Neural crest cell (in vitro differentiated cells): ENCODE results near the gene NIFK. TPM values are rescaled to one million over a fixed set of nuclear protein-coding genes. Genes with fewer than 3 reads are reported as not detected.
A peak's percentile ranks its signal among the peaks of the same experiment; 100 is the strongest.

Experiments used
- DNase-seq: peaks from one replicate; pipeline ENCODE4 v3.0.0; 2021; ENCODE audit warnings: low read depth, mixed read lengths, low spot score
- H3K27ac Mint-ChIP-seq: one replicate; pipeline ENCODE4 v1.8.0; 2021; ENCODE audit warnings: mild to moderate bottlenecking, mixed read lengths; ENCODE audit not compliant: unreplicated experiment
- H3K27me3 Mint-ChIP-seq: 2 replicates; pipeline ENCODE4 v1.8.0; 2021; ENCODE audit warnings: low read depth, mild to moderate bottlenecking, mixed read lengths
- H3K36me3 Mint-ChIP-seq: 2 replicates; pipeline ENCODE4 v1.8.0; 2021; ENCODE audit warnings: low read depth, mild to moderate bottlenecking, mixed read lengths
- H3K4me1 Mint-ChIP-seq: 2 replicates; pipeline ENCODE4 v1.8.0; 2021; ENCODE audit warnings: mixed read lengths
- H3K4me3 Mint-ChIP-seq: one replicate; pipeline ENCODE4 v1.8.0; 2021; ENCODE audit warnings: mild to moderate bottlenecking, mixed read lengths
- H3K9me3 Mint-ChIP-seq: 2 replicates; pipeline ENCODE4 v1.8.0; 2021; ENCODE audit warnings: mixed read lengths
- total RNA-seq: library from RNA; stranded (reverse); gene quantifications from 2 replicates; pipeline ENCODE4 v1.2.1, GENCODE V29; 2021
- TF ChIP-seq, protein P1 (sequence below): fragments of 200-600 bp; sonication (generic); conservative IDR thresholded peaks from 2 replicates; pipeline ENCODE4 v1.5.0; 2021; ENCODE audit warnings: antibody characterized with exemption, mild to moderate bottlenecking

Gene NIFK
- total RNA-seq, 1 donor from 2014 or later = 89.7 TPM

DNA sequence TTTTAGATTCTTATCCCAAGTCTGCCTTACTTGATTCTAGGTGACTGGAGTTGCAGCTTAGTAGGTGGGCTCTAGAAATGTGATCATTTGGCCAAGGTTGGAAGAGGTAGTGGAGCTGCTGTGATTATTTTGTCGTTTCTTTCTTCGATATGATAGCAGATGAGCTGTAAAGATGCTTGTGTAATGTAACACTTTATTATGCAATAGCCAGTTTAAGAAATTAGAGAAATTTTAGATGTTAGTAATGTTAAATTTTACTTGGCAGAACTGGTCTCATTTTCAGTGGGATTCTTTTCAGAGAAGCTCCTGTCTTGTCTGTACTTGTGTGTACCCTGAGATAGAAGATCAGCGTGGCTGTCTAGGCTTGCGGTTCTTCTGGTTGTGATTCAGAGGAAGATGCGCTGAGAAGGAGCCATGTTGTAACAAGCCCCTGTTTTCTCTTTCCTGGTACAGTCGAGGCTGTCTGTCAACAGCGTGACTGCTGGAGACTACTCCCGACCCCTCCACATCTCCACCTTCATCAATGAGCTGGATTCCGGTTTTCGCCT is 28.1 kb upstream of the NIFK start:
- no peaks in the 10 kb centered on the region for H3K27me3 Mint-ChIP-seq
- no peak overlapping the region for H3K27ac Mint-ChIP-seq
- no peak for DNase-seq
- H3K36me3 Mint-ChIP-seq = peaks cover 16% of the 10 kb centered on the region
- H3K4me3 Mint-ChIP-seq = no peak overlapping the region
- H3K4me1 Mint-ChIP-seq = no peaks in the 10 kb centered on the region
- TF ChIP-seq, protein P1, sequence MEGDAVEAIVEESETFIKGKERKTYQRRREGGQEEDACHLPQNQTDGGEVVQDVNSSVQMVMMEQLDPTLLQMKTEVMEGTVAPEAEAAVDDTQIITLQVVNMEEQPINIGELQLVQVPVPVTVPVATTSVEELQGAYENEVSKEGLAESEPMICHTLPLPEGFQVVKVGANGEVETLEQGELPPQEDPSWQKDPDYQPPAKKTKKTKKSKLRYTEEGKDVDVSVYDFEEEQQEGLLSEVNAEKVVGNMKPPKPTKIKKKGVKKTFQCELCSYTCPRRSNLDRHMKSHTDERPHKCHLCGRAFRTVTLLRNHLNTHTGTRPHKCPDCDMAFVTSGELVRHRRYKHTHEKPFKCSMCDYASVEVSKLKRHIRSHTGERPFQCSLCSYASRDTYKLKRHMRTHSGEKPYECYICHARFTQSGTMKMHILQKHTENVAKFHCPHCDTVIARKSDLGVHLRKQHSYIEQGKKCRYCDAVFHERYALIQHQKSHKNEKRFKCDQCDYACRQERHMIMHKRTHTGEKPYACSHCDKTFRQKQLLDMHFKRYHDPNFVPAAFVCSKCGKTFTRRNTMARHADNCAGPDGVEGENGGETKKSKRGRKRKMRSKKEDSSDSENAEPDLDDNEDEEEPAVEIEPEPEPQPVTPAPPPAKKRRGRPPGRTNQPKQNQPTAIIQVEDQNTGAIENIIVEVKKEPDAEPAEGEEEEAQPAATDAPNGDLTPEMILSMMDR = no peak
- H3K9me3 Mint-ChIP-seq = no peaks in the 10 kb centered on the region

DNA sequence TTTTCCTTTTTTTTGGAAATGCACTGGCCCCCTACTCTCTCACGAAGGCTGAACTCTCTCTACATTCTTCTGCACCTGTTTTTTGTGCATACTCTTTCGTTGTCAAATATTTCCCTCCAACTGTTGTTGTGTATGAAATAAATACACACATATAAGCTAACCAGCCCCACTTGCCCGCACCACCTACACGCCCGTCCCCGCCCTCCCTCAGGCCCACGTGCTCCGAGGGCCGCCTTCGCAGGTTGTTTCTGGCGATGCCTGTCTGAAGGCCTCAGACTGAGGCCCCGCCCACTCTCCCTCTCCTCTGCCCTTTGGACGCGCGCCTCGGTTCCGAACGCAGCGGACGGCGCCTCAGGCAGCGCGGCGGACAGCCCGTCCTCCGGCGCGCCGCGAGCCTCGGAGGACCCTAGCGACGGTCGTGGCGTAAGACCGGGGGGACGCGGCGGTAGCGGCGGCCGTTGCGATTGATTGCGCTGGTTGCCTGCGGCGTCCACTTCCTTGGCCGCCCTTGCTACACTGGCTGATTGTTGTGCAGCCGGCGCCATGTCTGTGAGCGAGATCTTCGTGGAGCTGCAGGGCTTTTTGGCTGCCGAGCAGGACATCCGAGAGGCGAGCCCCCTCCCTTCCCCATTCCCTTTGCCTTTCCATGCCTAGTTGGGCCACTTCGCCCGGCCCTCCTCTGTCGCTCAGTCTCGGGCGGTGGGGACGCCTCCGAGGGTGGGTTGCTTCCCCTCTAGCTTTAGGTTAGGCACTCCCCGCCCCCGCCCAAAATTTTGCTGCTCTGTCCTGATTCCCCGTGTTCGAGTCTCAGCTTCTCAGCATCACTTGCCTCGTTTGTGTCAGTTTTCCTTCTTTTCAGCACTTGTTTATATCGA is 18.8 kb upstream of the NIFK start, which contains the start of gene TSN:
TSN (plus strand) TSS at position 415 of the 875 bp plus-strand sequence; CDS start at position 544, 129 bp downstream.
- peak; percentile 94 for DNase-seq
- no peaks in the 10 kb centered on the region for H3K9me3 Mint-ChIP-seq
- H3K36me3 Mint-ChIP-seq = no peaks in the 10 kb centered on the region
- peak within 1 kb of the TSS; percentile 78 for H3K27ac Mint-ChIP-seq
- TF ChIP-seq, protein P1 = no peak
- peaks cover 26% of the 10 kb centered on the region for H3K4me1 Mint-ChIP-seq
- H3K27me3 Mint-ChIP-seq = no peaks in the 10 kb centered on the region
- H3K4me3 Mint-ChIP-seq = peak within 1 kb of the TSS; percentile 96

DNA sequence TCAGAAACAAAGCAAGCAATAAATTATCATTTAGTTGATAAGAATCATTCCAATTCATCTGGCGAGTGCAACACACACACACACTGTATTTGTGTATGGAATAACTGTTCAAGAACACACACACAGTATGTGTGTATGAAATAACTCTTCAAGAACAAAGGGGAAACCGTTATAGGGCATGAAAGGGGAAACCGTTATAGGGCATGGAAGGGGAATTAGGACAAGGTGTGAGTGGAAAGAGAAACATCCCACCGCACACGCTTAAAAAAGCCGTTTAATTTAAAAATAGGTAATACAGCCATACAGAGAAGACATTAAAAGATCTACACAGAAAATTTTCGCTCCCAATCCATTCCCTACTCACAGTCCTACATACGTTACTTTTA is 18.2 kb upstream of the NIFK start:
- Mint-ChIP-seq H3K27me3 (no peaks in the 10 kb centered on the region), H3K9me3 (no peaks in the 10 kb centered on the region), H3K27ac (peak overlapping the region; percentile 78), H3K36me3 (no peaks in the 10 kb centered on the region), H3K4me1 (peaks cover 26% of the 10 kb centered on the region), H3K4me3 (peak overlapping the region; percentile 96)
- DNase-seq = no peak
- TF ChIP-seq, protein P1 = no peak

DNA sequence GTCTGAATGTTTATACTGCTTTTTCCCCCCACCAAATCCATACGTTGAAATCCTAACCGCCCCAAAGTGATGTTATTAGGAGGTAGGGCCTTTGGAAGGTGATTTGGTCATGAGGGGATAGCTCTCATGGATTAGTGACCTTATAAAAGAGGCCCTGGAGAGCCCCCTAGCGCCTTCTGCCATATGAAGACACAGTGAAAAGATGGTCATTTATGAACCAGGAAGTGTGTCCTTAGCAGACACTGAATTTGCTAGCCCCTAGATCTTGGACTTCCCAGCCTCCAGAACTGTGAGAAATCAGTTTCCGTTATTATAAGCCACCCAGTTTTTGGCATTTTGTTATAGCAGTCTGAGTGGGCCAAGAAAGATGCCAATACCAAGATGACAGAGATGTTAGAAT is 11.5 kb upstream of the NIFK start:
- TF ChIP-seq, protein P1 = peak; percentile 58
- H3K27me3 Mint-ChIP-seq = no peaks in the 10 kb centered on the region
- no peaks in the 10 kb centered on the region for H3K9me3 Mint-ChIP-seq
- no peak for DNase-seq
- H3K36me3 Mint-ChIP-seq = no peaks in the 10 kb centered on the region
- H3K27ac Mint-ChIP-seq = no peak overlapping the region
- H3K4me3 Mint-ChIP-seq = peak overlapping the region; percentile 29
- no peaks in the 10 kb centered on the region for H3K4me1 Mint-ChIP-seq

DNA sequence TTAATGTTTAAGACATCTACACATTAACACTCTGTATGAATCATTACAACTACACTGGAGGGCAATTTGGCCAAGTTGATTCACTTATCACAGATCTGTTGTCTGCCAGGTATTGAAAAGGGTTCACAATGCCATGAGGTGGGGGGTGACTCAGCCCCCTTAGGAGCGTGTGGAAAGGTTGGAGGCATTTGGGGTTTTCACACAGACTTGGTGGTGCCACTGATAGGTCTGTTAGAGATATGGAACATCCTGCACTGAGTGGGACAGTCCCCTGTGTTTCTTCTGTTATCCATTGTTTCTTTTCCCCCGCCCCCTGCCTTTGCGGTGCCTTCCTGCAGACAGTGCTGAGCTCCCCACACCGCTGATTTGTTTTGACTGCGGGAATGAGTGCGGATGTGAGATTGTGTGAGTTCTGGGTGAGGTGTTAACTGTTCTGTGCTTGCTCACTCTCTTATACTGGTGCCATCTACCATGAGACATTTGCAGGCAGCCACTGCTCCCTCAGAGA is 9.4 kb upstream of the NIFK start:
- Mint-ChIP-seq H3K27me3 (no peaks in the 10 kb centered on the region), H3K27ac (no peak overlapping the region)

More for the DNA sequence above, 9.4 kb upstream of the NIFK start:
- H3K4me3 Mint-ChIP-seq = no peak overlapping the region
- DNase-seq = no peak
- no peaks in the 10 kb centered on the region for H3K9me3 Mint-ChIP-seq
- H3K36me3 Mint-ChIP-seq = no peaks in the 10 kb centered on the region
- TF ChIP-seq, protein P1 = no peak
- H3K4me1 Mint-ChIP-seq = no peaks in the 10 kb centered on the region
